ENCODE results near the gene MELK. TPM values are rescaled to one million over a fixed set of nuclear protein-coding genes. Genes with fewer than 3 reads are reported as not detected.
"Not testable (repeated sequence)": the region's sequence is repeated elsewhere in the genome, so short reads cannot be mapped to it uniquely, and the experiment has no call there.

MELK gene
- total and polyA plus RNA-seq, 10 donors = 0.64 to 9.3 (median 2.9) TPM

DNA sequence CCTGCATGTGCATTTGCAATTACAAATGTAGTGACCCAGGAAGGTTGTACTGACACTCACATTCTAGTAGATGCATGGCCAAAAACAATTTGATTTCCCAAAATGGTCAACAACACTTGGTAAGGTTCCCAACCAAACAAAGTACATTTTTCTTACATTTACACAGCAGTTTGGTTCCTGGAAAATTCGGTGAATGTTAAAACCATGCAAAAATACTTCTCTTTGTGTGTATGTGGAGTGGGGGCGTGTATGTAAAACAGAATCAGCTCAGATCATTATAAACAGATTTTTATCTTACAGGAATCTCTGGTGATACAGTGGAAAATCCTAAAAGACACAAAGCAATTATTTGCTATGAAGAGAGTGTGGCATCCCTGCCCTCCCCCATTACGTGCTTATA is 25.1 kb upstream of the MELK start:
- H3K27ac ChIP-seq = no peak overlapping the region
- 78 to 94% (median 80%) methylated on average over 3 of the region's 3 CpGs for WGBS, 5 donors
- H3K4me3 ChIP-seq = no peak overlapping the region
- H3K27me3 ChIP-seq (replicated peaks in 1 of 7) = peaks cover 0 to 3% (median 0%) of the 10 kb centered on the region in 7 donors
- H3K36me3 ChIP-seq = no peaks in the 10 kb centered on the region
- no peak for DNase-seq
- intact Hi-C loops (cut with DNase I; ENCODE audit: low total_unique reads) = no loop called here
- H3K4me1 ChIP-seq = no peaks in the 10 kb centered on the region
- TF ChIP-seq POLR2A (IDR thresholded peaks at IDR 0.05) (no peak), POLR2AphosphoS5 (IDR thresholded peaks at IDR 0.05) (no peak)
- TF ChIP-seq, protein P1, sequence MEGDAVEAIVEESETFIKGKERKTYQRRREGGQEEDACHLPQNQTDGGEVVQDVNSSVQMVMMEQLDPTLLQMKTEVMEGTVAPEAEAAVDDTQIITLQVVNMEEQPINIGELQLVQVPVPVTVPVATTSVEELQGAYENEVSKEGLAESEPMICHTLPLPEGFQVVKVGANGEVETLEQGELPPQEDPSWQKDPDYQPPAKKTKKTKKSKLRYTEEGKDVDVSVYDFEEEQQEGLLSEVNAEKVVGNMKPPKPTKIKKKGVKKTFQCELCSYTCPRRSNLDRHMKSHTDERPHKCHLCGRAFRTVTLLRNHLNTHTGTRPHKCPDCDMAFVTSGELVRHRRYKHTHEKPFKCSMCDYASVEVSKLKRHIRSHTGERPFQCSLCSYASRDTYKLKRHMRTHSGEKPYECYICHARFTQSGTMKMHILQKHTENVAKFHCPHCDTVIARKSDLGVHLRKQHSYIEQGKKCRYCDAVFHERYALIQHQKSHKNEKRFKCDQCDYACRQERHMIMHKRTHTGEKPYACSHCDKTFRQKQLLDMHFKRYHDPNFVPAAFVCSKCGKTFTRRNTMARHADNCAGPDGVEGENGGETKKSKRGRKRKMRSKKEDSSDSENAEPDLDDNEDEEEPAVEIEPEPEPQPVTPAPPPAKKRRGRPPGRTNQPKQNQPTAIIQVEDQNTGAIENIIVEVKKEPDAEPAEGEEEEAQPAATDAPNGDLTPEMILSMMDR (IDR thresholded peaks at IDR 0.05 in 8 of 11, conservative IDR thresholded peaks at IDR 0.05 in 3 of 11) = no peak
- H3K9me3 ChIP-seq = no peaks in the 10 kb centered on the region

- WGBS, 5 donors = 57 to 75% (median 74%) methylated on average over 1 of the region's 1 CpG
- Histone ChIP-seq H3K27ac (no peak overlapping the region), H3K4me3 (no peak overlapping the region), H3K4me1 (no peaks in the 10 kb centered on the region), H3K27me3 (replicated peaks in 1 of 7) (peaks cover 0 to 3% (median 0%) of the 10 kb centered on the region in 7 donors), H3K36me3 (no peaks in the 10 kb centered on the region), H3K9me3 (no peaks in the 10 kb centered on the region)
- TF ChIP-seq POLR2A (IDR thresholded peaks at IDR 0.05) (no peak), POLR2AphosphoS5 (IDR thresholded peaks at IDR 0.05) (no peak)
- TF ChIP-seq, protein P1 (IDR thresholded peaks at IDR 0.05 in 8 of 11, conservative IDR thresholded peaks at IDR 0.05 in 3 of 11) = no peak
- intact Hi-C loops (cut with DNase I; ENCODE audit: low total_unique reads) = no loop called here
- no peak for DNase-seq
Measured at GRCh38 chr9:36548454-36548853, 24.2 kb upstream of the MELK start.

DNA sequence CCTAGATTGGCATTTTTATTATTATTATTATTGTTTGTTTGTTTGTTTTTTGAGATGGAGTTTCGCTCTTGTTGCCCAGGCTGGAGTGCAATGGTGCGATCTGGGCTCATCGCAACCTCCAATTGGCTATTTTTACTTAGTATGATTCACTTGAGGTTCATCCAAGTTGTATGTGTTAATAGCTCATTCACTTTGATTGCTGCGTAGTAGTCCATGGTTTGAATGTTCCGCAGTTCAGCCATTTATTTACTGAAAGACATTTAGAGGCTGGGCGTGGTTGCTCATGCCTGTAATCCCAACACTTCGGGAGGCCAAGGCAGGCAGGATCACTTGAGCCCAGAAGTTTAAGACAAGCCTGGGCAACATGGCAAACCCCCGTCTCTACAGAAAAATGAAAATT is 22.6 kb upstream of the MELK start:
- H3K27me3 ChIP-seq (replicated peaks in 1 of 7) = peaks cover 0 to 3% (median 0%) of the 10 kb centered on the region in 7 donors
- H3K27ac ChIP-seq = no peak overlapping the region
- no peaks in the 10 kb centered on the region for H3K36me3 ChIP-seq
- intact Hi-C loops (cut with DNase I; ENCODE audit: low total_unique reads) = no loop called here
- DNase-seq = no peak
- no peak overlapping the region for H3K4me3 ChIP-seq
- TF ChIP-seq, protein P1 (IDR thresholded peaks at IDR 0.05 in 8 of 11, conservative IDR thresholded peaks at IDR 0.05 in 3 of 11) = no peak
- TF ChIP-seq POLR2A (IDR thresholded peaks at IDR 0.05) (no peak), POLR2AphosphoS5 (IDR thresholded peaks at IDR 0.05) (no peak)
- whole genome bisulfite sequencing, 5 donors = 90 to 93% (median 93%) methylated on average over 8 of the region's 8 CpGs
- H3K9me3 ChIP-seq = no peaks in the 10 kb centered on the region
- H3K4me1 ChIP-seq = no peaks in the 10 kb centered on the region

- H3K4me1 ChIP-seq; H3K4me3 ChIP-seq; H3K36me3 ChIP-seq; H3K27ac ChIP-seq; H3K9me3 ChIP-seq; DNase-seq; intact Hi-C loops (cut with DNase I; ENCODE audit: low total_unique reads); H3K27me3 ChIP-seq (replicated peaks in 1 of 7): not testable (repeated sequence)
- WGBS, 5 donors = 75 to 85% (median 80%) methylated on average over 10 of the region's 10 CpGs
Measured at GRCh38 chr9:36550631-36551098, 22.0 kb upstream of the MELK start.

- WGBS, 5 donors = 90 to 96% (median 93%) methylated on average over 3 of the region's 3 CpGs
- Histone ChIP-seq H3K4me3 (no peak overlapping the region), H3K36me3 (no peaks in the 10 kb centered on the region), H3K9me3 (no peaks in the 10 kb centered on the region), H3K27ac (no peak overlapping the region), H3K27me3 (replicated peaks in 1 of 7) (peaks cover 0 to 3% (median 0%) of the 10 kb centered on the region in 7 donors), H3K4me1 (peaks cover 0 to 6% (median 0%) of the 10 kb centered on the region in 6 donors)
- intact Hi-C loops (cut with DNase I; ENCODE audit: low total_unique reads) = no loop called here
- DNase-seq = no peak
- TF ChIP-seq POLR2A (IDR thresholded peaks at IDR 0.05) = no peak
- TF ChIP-seq POLR2AphosphoS5 (IDR thresholded peaks at IDR 0.05) = no peak
- TF ChIP-seq, protein P1 (IDR thresholded peaks at IDR 0.05 in 8 of 11, conservative IDR thresholded peaks at IDR 0.05 in 3 of 11) = no peak
Measured at GRCh38 chr9:36551129-36551528, 21.6 kb upstream of the MELK start.
